C4-2B (cell line): ENCODE measurements around the gene LDLRAD3.

Experiments used
- H3K27ac ChIP-seq: fragments of 450-650 bp; 2 replicates; pipeline ENCODE4 v1.5.1; 2017
- CTCF ChIP-seq: fragments of 450-650 bp; conservative IDR thresholded peaks from 2 replicates; pipeline ENCODE4 v1.5.1; 2017; ENCODE audit warnings: mild to moderate bottlenecking
- ZFX ChIP-seq: fragments of 450-650 bp; IDR thresholded peaks from 2 replicates; pipeline ENCODE4 v1.6.1; 2017

LDLRAD3 gene

GRCh38 chr11:35980686-35981390 lies 37.0 kb downstream of the LDLRAD3 start:
- TF ChIP-seq CTCF, result no peak
- TF ChIP-seq ZFX, result no peak
- no peak overlapping the region for H3K27ac ChIP-seq

- TF ChIP-seq ZFX, result no peak
- TF ChIP-seq CTCF, result no peak
- no peak overlapping the region for H3K27ac ChIP-seq
Measured at GRCh38 chr11:35981581-35981980, 37.7 kb downstream of the LDLRAD3 start.

- H3K27ac ChIP-seq, result no peak overlapping the region
- TF ChIP-seq CTCF, result no peak
- no peak for TF ChIP-seq ZFX
Measured at GRCh38 chr11:35982061-35982460, 38.2 kb downstream of the LDLRAD3 start.

GRCh38 chr11:35983981-35984380 lies 40.1 kb downstream of the LDLRAD3 start:
- no peak for TF ChIP-seq CTCF
- no peak for TF ChIP-seq ZFX
- H3K27ac ChIP-seq, result no peak overlapping the region

- TF ChIP-seq ZFX, result no peak
- no peak for TF ChIP-seq CTCF
- H3K27ac ChIP-seq, result no peak overlapping the region
Measured at GRCh38 chr11:35986947-35987346, 43.1 kb downstream of the LDLRAD3 start.

GRCh38 chr11:35990170-35990569 lies 46.3 kb downstream of the LDLRAD3 start:
- no peak overlapping the region for H3K27ac ChIP-seq
- TF ChIP-seq CTCF (no peak), ZFX (no peak)

GRCh38 chr11:35990816-35991215 lies 47.0 kb downstream of the LDLRAD3 start:
- TF ChIP-seq ZFX (no peak), CTCF (no peak)
- no peak overlapping the region for H3K27ac ChIP-seq
